ENCODE data around the gene MLX.

GRCh38 chr17:42554250-42555121, 12.4 kb upstream of the MLX start:
- TF ChIP-seq EZH2 (IDR thresholded peaks at IDR 0.05; ENCODE audit: borderline replicate concordance, low read depth, low read length, poor library complexity, severe bottlenecking), result no peak
- TF ChIP-seq, protein P1, sequence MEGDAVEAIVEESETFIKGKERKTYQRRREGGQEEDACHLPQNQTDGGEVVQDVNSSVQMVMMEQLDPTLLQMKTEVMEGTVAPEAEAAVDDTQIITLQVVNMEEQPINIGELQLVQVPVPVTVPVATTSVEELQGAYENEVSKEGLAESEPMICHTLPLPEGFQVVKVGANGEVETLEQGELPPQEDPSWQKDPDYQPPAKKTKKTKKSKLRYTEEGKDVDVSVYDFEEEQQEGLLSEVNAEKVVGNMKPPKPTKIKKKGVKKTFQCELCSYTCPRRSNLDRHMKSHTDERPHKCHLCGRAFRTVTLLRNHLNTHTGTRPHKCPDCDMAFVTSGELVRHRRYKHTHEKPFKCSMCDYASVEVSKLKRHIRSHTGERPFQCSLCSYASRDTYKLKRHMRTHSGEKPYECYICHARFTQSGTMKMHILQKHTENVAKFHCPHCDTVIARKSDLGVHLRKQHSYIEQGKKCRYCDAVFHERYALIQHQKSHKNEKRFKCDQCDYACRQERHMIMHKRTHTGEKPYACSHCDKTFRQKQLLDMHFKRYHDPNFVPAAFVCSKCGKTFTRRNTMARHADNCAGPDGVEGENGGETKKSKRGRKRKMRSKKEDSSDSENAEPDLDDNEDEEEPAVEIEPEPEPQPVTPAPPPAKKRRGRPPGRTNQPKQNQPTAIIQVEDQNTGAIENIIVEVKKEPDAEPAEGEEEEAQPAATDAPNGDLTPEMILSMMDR (conservative IDR thresholded peaks at IDR 0.05; ENCODE audit: low read depth, low read length), result no peak
